HG03442 (cell line): ENCODE measurements around the gene SERPINB8.
A peak's percentile ranks its signal among the peaks of the same experiment; 100 is the strongest.
"Not testable (repeated sequence)": the region's sequence is repeated elsewhere in the genome, so short reads cannot be mapped to it uniquely, and the experiment has no call there.

Source experiments
- ATAC-seq: cut with Tn5 transposase; IDR thresholded peaks from one replicate; pipeline ENCODE4 v1.9.1; 2021; ENCODE audit warnings: mild to moderate bottlenecking, moderate library complexity; ENCODE audit not compliant: unreplicated experiment

Gene SERPINB8, protein sequence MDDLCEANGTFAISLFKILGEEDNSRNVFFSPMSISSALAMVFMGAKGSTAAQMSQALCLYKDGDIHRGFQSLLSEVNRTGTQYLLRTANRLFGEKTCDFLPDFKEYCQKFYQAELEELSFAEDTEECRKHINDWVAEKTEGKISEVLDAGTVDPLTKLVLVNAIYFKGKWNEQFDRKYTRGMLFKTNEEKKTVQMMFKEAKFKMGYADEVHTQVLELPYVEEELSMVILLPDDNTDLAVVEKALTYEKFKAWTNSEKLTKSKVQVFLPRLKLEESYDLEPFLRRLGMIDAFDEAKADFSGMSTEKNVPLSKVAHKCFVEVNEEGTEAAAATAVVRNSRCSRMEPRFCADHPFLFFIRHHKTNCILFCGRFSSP

DNA sequence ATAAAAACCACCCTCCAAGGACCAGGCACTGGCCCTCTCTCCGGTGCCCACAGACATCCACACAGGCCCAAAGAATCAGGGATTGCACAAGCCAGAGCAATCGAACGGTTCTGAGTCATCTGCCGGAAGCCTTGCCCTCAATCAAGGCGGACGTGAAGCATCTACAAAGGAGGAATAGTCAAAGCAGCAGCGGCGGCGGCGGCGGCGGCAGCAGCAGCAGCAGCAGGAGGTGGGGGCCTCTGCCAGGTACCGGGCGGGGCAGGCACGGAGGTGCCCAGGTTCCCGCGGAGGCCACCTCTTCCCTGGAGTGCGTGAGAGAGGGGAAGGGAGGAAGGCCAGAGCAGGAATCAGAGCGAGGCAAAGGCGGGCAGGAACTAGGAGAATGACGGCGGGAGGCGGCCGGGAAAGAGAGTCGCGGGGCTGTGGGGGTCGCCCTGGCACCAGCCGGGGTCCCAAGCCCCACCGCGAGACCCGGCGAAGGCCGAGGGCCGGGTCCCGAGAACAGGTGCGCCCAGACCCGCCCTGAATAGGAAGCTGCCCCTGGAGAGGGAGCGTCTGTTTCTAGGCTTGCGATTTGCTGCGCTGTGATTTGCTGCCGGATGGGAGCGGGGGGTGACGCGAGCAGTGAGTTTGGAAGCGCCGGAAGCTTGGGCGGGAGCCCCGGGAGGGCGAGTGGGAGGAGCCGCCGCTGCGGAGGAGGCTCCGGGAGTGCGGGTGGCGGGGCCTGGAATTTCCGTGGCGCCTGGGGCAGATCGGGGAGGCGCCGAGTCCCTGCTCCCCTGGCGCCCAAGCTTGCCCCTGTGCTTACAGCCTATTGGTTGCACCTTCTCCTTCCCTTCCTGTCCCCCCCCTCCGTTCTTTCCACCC, at the start of gene SERPINB8:
SERPINB8 (plus strand) TSS at position 140 of the 867 bp plus-strand sequence. CDS start 8,228 bp downstream, outside the sequence.
- peak; percentile 90 for ATAC-seq

DNA sequence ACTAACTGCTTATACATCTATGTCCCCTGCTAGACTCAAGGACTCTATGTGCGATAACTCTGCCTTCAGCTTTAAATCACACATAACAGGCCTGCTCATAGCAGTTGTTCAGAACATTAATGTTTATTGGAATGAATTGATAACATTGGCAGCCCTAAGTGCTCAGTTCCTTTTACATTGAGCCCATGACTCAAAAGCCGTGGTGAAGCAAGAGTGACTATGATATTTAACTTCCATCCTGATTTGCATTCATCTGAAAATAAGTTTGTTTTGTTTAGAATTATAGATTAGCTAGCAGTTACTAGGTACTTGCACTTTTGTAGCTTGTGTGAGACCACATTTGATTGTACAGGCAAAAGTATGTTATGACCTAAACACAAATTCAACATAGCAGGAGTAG, 47.8 kb upstream of the SERPINB8 start:
- ATAC-seq, result no peak

DNA sequence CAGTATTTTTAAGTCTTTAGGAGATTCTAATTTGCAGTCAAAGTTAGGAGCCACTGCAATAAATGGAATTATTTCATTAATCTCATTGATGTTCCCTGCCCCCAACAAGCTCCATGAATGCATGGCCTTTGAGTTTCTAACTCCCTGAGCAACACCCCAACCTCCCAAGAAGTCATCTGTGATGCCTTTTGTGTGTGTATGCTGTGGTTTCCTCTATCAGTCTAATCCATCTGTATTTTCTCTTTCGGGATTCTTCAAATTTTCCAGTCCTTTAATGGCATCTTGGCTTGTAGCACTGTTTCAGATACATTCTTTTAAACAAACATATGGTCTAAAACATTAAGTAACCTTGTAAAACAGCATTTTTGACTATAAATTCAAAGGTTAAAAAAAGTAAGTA, 45.3 kb upstream of the SERPINB8 start:
- no peak for ATAC-seq

DNA sequence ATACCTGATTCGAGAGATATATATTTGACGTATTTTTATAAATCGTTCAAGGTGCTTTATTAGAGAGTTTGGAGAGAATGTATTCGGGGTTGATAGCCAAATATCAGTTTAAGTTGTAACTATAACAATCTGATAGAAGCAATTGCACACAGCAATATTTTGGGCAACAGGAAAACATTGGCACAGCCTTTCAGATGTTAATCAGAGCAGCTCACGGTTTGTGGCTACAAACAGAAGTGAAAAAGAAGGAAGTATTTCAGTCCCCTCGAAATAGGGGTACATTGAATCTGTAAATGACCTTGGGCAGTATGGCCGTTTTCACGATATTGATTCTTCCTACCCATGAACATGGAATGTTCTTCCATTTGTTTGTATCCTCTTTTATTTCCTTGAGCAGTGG, 41.5 kb upstream of the SERPINB8 start:
- no peak for ATAC-seq

DNA sequence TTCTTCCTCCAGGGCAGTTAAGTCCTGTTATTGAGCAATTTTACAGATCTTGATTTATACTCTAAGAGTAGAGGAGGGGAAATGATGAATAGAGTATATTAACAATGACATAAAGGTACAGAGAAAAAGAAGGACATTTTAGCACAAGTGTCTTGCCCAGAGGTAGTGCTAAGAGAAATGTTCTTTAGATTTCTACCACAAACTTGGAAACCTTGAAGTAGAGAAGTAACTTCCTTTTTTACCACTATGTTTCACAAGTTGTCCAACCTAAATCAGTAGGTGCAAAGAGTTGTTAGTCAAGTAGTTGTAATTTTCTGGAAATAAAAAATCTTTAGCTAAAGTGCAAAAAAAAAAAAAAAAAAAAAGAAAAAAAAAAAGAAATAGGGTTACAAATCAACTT, 40.5 kb upstream of the SERPINB8 start:
- not testable (repeated sequence) for ATAC-seq

DNA sequence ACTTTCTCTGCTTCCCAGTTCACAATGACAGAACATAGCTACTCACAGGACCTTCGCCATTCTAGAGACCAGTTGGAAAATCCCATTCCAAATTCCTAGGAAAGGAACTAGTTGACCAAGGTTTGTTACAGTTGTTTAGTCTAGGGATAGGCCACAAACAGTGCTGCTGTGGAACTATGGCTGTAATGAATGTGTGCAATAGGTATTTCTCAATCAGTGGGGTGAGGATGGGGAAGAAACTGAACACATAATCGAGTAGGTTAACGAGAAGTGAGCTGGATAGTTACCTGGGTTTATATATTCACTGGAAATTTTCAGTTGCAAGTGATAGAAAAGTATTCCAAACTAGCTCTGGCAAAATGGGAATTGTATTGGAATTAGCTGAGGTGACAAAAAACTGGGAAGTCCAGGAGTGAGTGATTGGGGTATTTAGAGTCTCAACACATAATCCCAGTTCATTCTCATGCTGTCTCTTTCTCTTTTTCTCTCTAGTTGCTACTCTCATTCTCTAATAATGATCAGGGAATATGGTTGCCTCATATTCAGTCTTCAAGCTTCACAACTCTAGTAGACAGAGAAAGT, 39.0 kb upstream of the SERPINB8 start:
- no peak for ATAC-seq

DNA sequence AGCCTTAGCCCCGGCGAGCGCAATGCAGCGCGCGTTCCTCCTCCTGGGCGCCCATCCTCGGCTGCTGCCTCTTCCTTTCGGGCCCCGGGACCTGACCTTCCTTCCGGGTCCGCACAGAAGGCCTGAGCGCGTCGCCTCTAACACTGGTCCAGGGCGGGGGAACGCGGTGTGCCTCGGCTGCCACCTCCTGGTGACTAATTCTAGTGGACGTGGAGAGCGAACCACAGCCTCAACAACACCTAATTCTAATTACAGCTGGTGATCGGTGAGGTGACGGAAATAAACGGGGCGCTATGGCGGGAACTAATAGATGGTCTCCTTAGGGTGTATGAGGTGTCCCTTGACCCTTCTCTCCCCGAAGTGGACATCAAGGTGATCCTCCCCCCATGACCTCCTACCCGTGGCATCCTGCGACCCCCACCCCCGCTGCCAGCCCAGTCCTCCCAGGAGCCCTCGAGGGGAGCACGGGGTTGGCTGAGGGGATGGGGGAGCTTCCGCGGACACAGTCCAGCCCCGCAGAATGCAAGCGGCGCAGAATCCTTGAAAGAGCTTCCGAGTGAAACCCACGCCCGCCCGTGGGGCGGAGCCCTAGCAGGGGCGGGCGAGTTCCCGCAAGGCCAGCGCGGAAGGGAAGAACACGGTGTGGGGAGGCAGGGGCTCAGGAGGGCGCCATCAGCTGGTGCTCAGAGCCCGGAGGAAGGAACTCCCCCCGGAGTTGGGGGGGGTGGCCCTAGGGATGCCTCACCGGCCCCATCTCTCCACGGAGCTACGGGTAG, 33.5 kb upstream of the SERPINB8 start:
- ATAC-seq, result peak; percentile 97

DNA sequence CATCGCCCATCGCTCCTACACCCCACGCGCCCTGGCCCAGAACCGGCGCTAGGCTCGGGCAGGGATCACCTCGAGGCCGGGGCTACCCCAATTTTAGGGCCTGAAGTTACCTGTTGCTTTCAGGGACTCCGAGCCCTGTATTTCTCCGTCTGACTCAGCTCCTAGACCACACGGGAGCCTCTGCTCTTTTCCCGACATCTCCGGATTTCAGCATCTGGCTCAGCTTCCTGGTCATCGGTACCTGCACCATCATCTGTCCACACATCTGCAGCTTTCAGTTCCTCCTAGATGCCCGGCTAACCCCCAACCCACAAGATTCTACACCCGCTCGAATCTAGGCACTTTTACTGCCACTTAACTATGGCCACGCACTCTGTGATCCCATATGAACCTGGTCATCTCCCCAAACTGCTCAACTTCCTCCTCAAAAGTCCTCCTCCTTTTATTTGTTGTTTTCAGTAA, 32.9 kb upstream of the SERPINB8 start:
- ATAC-seq, result peak; percentile 31

DNA sequence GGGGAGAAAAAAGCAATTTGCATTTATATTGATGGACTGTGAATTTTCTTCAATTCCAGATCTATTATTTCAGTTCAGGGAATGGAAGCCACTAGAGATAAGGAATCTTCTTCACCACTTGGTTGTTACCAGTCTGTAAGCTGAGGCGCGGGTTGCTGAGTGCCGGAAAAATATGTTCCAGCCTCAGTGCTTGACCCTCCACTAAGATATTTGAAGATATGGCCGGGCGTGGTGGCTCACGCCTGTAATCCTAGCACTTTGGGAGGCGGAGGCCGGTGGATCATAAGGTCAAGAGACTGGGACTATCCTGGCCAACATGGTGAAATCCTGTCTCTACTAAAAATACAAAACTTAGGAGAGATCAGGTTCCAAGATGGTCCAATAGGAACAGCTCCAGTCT, 29.9 kb upstream of the SERPINB8 start:
- no peak for ATAC-seq

DNA sequence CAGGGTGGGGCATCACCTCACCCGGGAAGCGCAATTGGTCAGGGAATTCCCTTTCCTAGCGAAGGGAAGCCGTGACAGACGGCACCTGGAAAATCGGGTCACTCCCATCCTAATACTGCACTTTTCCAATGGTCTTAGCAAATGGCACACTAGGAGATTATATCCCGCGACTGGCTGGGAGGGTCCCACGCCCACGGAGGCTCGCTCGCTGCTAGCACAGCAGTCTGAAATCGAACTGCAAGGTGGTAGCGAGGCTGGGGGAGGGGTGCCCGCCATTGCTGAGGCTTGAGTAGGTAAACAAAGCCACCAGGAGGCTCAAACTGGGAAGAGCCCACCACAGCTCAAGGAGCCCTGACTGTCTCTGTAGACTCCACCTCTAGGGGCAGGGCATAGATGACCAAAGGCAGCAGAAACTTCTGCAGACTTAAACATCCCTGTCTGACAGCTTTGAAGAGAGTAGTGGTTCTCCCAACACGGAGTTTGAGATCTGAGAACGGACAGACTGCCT, 29.3 kb upstream of the SERPINB8 start:
- ATAC-seq, result not testable (repeated sequence)

DNA sequence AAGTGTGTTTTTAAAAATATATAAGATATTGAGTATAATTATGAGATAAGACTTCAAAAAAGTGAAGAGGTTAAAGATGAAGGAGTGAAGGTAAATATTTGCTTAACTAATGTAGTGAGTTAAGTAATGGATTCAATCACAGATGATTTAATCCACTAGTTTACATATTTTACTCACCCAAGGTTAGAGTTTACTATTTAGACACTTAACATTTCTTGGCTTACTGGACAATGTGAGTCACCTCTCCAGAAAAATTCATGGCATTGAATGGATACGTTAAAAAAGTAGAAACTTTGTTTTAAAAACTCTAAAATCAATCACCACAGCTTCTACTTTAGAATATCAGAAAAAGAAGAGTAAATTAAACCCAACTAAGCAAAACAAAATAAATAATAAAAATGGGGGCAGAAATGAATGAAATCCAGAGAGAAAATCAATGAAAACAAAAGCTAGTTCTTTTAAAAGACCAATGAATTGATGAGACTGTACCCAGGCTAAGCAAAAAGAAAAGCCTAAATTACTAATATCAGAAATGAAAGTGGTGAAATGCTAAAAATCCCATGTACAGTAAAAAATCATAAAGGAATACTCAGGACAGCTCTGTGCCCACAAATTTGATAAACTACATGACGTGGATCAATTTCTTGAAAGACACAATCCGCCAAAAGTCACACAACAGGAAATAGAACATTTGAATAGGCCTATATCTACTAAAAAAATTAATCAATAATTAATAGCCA, 22.7 kb upstream of the SERPINB8 start:
- no peak for ATAC-seq

DNA sequence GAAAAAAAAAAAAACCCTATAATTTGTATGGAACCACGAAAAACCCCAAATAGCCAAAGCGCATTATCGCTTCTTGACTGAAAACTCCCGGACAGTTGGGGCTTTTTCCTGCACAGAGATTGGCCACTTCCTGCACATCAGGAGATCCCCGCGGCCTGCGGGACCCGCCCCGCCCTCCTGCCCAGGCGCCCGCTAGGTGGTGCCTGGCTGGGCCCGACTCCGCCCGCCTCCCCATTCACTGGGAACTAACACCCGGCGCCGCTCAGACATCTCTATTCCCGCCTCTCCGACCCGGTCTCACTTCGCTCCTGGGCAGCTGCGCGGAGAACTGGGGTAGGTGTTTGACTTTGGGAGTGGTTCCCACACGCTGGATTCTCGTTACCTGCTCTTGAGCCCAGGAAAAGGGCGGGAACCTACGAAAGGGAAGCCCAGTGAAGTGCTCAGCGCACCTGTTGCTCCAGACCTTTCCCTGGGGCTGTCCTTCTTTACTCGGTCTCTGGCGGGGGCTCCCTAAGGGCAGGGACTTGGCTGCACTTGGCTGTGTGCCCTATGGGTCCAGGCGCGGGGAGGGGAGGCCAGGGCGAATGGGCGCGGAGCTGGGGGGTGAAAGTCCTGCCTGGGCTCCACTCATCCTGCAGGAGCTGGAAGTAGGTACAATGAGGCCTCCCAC, 20.7 kb upstream of the SERPINB8 start, which contains the start of gene HMSD:
HMSD (plus strand) TSS at position 234 of the 670 bp plus-strand sequence. CDS start 4,155 bp downstream, outside the sequence.
- ATAC-seq, result peak; percentile 89

DNA sequence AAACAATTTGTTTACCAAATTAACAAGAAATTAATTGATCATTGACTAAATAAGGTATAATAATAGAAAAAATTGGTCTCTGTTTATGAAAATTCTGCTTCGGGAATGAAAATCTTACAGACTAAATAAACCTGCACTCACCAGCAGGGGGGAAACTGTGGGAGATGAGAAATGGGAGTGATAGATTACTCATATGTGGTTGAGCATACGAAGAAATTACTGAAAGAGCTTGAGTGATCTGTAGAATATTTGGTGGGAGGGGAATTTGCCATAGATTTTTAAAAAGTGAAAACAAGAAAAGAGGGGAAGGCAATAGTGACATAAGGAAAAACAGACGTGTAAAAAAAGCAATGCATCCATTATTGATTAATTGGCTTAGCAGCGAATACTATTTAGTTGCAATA, 18.6 kb upstream of the SERPINB8 start:
- ATAC-seq, result peak; percentile 64

DNA sequence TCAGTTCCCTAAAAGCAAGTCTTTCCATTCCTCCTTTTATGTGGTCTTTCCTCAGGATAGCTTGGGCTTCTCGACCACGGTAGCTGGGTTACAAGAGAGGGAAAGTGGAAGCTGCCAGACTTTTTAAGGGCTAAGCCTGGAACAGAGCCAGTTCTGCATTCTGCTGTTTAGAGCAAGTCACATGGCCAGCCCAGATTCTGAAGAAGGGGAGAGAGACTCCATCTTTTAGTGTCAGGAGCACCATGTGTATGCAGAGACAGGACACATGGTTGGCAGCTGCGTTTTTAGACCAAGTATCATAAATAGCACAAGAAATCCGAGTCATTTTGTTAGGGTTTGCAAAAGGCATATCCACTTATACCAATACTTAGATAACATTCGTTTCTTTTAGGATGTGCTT, 16.1 kb upstream of the SERPINB8 start:
- no peak for ATAC-seq

DNA sequence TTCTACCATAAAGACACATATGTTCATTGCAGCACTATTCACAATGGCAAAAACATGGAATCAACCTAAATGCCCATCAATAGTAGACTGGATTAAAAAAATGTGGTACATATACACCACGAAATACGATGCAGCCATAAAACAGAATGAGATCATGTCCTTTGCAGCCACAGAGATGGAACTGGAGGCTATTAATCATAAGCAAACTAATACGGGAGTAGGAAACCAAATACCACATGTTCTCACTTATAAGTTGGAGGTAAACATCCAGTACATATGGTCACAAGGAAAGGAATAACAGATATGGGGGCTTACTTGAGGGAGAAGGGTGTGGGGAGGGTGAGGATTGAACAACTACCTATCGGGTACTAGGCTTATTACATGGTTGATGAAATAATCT, 13.1 kb upstream of the SERPINB8 start:
- ATAC-seq, result no peak

DNA sequence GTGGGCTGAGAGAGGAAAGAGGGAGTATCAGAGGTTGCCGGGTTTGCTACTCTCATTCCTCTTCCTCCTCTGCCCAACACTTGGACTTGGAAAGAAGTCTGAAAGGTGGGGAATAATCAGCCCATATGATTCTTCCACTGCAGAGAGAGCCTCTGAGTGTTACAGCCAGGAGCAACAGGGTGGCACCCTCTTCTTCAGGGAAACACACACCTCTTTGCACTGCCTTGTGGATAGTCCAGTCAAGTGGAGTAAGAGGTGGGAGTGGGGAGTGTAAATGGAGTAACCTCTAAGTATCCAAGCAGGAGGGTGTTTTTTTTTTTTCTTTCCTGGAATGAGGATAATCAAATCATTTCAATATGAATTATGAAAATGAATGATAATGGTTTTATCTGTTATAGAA, 9.0 kb upstream of the SERPINB8 start:
- no peak for ATAC-seq

DNA sequence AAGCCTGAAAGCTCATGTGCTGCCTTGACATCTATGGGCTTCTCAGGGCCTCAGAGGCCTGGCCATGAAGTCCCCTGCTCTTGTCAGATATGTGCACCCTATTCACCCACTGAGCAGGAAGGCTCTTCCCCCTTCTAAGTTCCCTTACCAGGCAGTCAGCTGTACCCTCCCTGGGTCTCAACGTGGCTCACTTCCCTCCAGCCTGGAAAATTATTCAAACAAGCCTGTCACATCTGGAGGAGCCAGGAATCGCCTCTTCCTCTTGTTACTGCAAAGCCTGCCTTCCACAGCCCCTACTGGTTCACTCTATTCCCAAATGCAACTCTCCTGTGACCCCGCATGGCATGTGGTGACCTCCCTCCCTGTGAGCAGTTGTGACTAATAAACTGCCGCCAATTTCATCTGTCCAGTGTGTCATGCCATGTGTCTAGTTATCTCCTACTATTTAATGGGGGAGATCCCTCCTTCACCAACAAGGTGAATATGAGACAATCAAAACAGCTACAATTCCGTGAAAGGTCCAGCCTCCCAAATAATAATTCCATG, 8.4 kb upstream of the SERPINB8 start:
- no peak for ATAC-seq

DNA sequence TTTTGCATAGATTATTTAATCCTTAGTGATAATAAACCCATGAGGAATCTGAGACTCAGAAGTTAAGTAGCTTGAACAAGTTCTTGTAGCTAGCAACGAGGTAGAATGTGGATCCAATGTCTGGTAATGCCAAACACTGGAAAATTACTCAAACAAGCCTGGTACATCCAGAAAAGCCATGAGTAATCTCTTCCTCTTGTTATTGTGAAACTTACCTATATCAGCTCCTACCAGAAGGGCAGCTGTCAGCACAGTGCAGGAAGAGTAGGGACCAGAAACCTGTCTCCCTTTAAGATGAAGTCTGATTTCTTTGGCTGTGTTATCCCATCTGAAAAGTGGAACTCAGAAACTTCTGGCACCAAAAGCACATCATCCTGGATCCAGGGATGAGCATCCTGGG, 7.7 kb upstream of the SERPINB8 start:
- no peak for ATAC-seq
